Breast epithelium (tissue), 4 donors: Measurements from ENCODE around the gene RPE65. TPM values are rescaled to one million over a fixed set of nuclear protein-coding genes. Genes with fewer than 3 reads are reported as not detected.

Experiments
- DNase-seq, 2 donors: peaks; one replicate each; pipeline ENCODE4 v3.0.0-alpha.2; 2019; ENCODE audit warnings: low spot score in 2 of 2
- H3K27ac ChIP-seq, 2 donors: fragments of 200-600 bp; sonication (generic) in 1 of 2; one replicate each; pipeline ENCODE4 v1.5.1; 2016 to 2019; ENCODE audit warnings: mild to moderate bottlenecking in 1 of 2
- H3K27me3 ChIP-seq, 2 donors: fragments of 200-600 bp; sonication (generic) in 1 of 2; one replicate each; pipeline versions ENCODE4 v1.5.1 to v1.6.0; 2017 to 2019; ENCODE audit warnings: control low read depth in 1 of 2, mild to moderate bottlenecking in 1 of 2
- H3K36me3 ChIP-seq: fragments of 200-600 bp; one replicate; pipeline ENCODE4 v1.5.1; 2019
- H3K4me1 ChIP-seq, 2 donors: fragments of 200-600 bp; sonication (generic); one replicate each; pipeline ENCODE4 v1.5.1; 2016 to 2019; ENCODE audit warnings: control low read depth in 1 of 2
- H3K4me3 ChIP-seq, 3 donors: fragments of 200-600 bp; sonication (generic); 1 replicate in 2 of 3; 2 replicates in 1 of 3; pipeline ENCODE4 v1.5.1; 2016 to 2019; ENCODE audit warnings: mild to moderate bottlenecking in 3 of 3, moderate library complexity in 2 of 3
- H3K9me3 ChIP-seq, 2 donors: fragments of 200-600 bp; sonication (generic) in 1 of 2; one replicate each; pipeline ENCODE4 v1.5.1; 2016 to 2019; ENCODE audit warnings: control low read depth in 1 of 2
- CTCF ChIP-seq, 3 donors: fragments of 450-650 bp; IDR thresholded peaks; one replicate each; pipeline ENCODE4 v1.5.1; 2016 to 2017; ENCODE audit warnings: antibody characterized with exemption in 3 of 3, mild to moderate bottlenecking in 3 of 3, moderate library complexity in 3 of 3
- POLR2A ChIP-seq: fragments of 450-650 bp; IDR thresholded peaks from one replicate; pipeline ENCODE4 v1.6.1; 2016; ENCODE audit warnings: antibody characterized with exemption, mild to moderate bottlenecking, moderate library complexity
- POLR2AphosphoS5 ChIP-seq, 3 donors: sonication (generic); formaldehyde crosslinking; IDR thresholded peaks; one replicate each; pipeline ENCODE4 v1.6.1; 2017; ENCODE audit warnings: antibody characterized with exemption in 3 of 3
- intact Hi-C: fragments of 100-400 bp; cut with DNase I; formaldehyde crosslinking; loops from one replicate; pipeline ENCODE4 v1.15.1; 2023; ENCODE audit warnings: low total_unique reads
- total RNA-seq, 3 donors: library from RNA; depleted of rRNA; stranded (reverse); fragments of >200 nt; gene quantifications; one replicate each; pipeline ENCODE4 v1.1.0, GENCODE V29; 2016

RPE65 gene
- total RNA-seq, 3 donors from 2014 or later, result 0.15 to 0.33 TPM; not detected in 1

GRCh38 chr1:68454534-68454933 lies 4.8 kb upstream of the RPE65 start:
- H3K4me3 ChIP-seq, result no peak overlapping the region
- no peaks in the 10 kb centered on the region for H3K27me3 ChIP-seq
- no peak for DNase-seq
- H3K4me1 ChIP-seq, result no peaks in the 10 kb centered on the region
- no peak for TF ChIP-seq CTCF (IDR thresholded peaks at IDR 0.05)
- TF ChIP-seq POLR2AphosphoS5 (IDR thresholded peaks at IDR 0.05), result no peak
- TF ChIP-seq POLR2A, result no peak
- no peaks in the 10 kb centered on the region for H3K36me3 ChIP-seq
- intact Hi-C loops, result no loop called here
- H3K9me3 ChIP-seq, result no peaks in the 10 kb centered on the region
- H3K27ac ChIP-seq, result no peak overlapping the region

- Histone ChIP-seq H3K27ac (no peak overlapping the region), H3K4me3 (no peak overlapping the region), H3K4me1 (no peaks in the 10 kb centered on the region), H3K36me3 (no peaks in the 10 kb centered on the region), H3K9me3 (no peaks in the 10 kb centered on the region), H3K27me3 (no peaks in the 10 kb centered on the region)
- TF ChIP-seq POLR2AphosphoS5 (IDR thresholded peaks at IDR 0.05) (no peak), CTCF (IDR thresholded peaks at IDR 0.05) (no peak), POLR2A (no peak)
- DNase-seq, result no peak
- intact Hi-C loops, result no loop called here
Measured at GRCh38 chr1:68453060-68453670, 3.4 kb upstream of the RPE65 start.

- intact Hi-C loops, result no loop called here
- Histone ChIP-seq H3K4me3 (no peak overlapping the region), H3K4me1 (no peaks in the 10 kb centered on the region), H3K9me3 (no peaks in the 10 kb centered on the region), H3K36me3 (no peaks in the 10 kb centered on the region), H3K27me3 (no peaks in the 10 kb centered on the region), H3K27ac (no peak overlapping the region)
- no peak for TF ChIP-seq POLR2AphosphoS5 (IDR thresholded peaks at IDR 0.05)
- no peak for TF ChIP-seq CTCF (IDR thresholded peaks at IDR 0.05)
- no peak for TF ChIP-seq POLR2A
- no peak for DNase-seq
Measured at GRCh38 chr1:68448365-68448764, 1.4 kb downstream of the RPE65 start.

- H3K9me3 ChIP-seq, result no peaks in the 10 kb centered on the region
- no peak for DNase-seq
Measured at GRCh38 chr1:68445709-68446108, 4.0 kb downstream of the RPE65 start.

More at GRCh38 chr1:68445709-68446108, 4.0 kb downstream of the RPE65 start:
- Histone ChIP-seq H3K4me1 (no peaks in the 10 kb centered on the region), H3K36me3 (no peaks in the 10 kb centered on the region), H3K27ac (no peak overlapping the region), H3K4me3 (no peak overlapping the region), H3K27me3 (no peaks in the 10 kb centered on the region)
- intact Hi-C loops, result no loop called here
- TF ChIP-seq CTCF (IDR thresholded peaks at IDR 0.05), result no peak
- TF ChIP-seq POLR2AphosphoS5 (IDR thresholded peaks at IDR 0.05), result no peak
- TF ChIP-seq POLR2A, result no peak
